ENCODE data around the gene AKT1. TPM values are rescaled to one million over a fixed set of nuclear protein-coding genes. Genes with fewer than 3 reads are reported as not detected.

The AKT1 gene
- total and polyA plus RNA-seq, 2 of the 13 experiments (the other 11 are each of a cell fraction or from before 2014, with no cell fraction given), result 96.2 to 116 TPM

GRCh38 chr14:104795781-104796686, 486 bp upstream of the AKT1 start (continued):
- TF ChIP-seq ZHX2 (IDR thresholded peaks at IDR 0.05; ENCODE audit: low read depth), result no peak
- TF ChIP-seq ZHX2 (CRISPR knock-in tag; IDR thresholded peaks at IDR 0.05; ENCODE audit: borderline replicate concordance), result no peak
- TF ChIP-seq LCORL (IDR thresholded peaks at IDR 0.05), result no peak
- TF ChIP-seq LCORL (CRISPR knock-in tag; IDR thresholded peaks at IDR 0.05), result no peak
- no peak for TF ChIP-seq BRCA1 (CRISPR knock-in tag; IDR thresholded peaks at IDR 0.05)
- TF ChIP-seq ZBTB7A (CRISPR knock-in tag; IDR thresholded peaks at IDR 0.05), result peak; percentile 82
- TF ChIP-seq ERF (CRISPR knock-in tag; IDR thresholded peaks at IDR 0.05), result peak; percentile 20; the same call in 1 of the 2 replicates
- TF ChIP-seq ZNF547 (CRISPR knock-in tag; IDR thresholded peaks at IDR 0.05), result no peak
- no peak for TF ChIP-seq FOXO1 (CRISPR knock-in tag; IDR thresholded peaks at IDR 0.05)
- TF ChIP-seq ZNF737 (CRISPR knock-in tag; IDR thresholded peaks at IDR 0.05; ENCODE audit: borderline replicate concordance), result no peak
- no peak for TF ChIP-seq E2F2 (CRISPR knock-in tag; IDR thresholded peaks at IDR 0.05; ENCODE audit: borderline replicate concordance)
- TF ChIP-seq ZNF703 (CRISPR knock-in tag; IDR thresholded peaks at IDR 0.05; ENCODE audit: borderline replicate concordance), result no peak
- no peak for TF ChIP-seq ZNF235 (CRISPR knock-in tag; IDR thresholded peaks at IDR 0.05; ENCODE audit: borderline replicate concordance)
- TF ChIP-seq ZNF136 (CRISPR knock-in tag; IDR thresholded peaks at IDR 0.05; ENCODE audit: low read depth), result no peak
- no peak for TF ChIP-seq NFYB (CRISPR knock-in tag; IDR thresholded peaks at IDR 0.05)
- no peak for TF ChIP-seq U2AF1 (optimal IDR thresholded peaks at IDR 0.05; ENCODE audit: low read depth, low read length)
- TF ChIP-seq NR2F6 (IDR thresholded peaks at IDR 0.05), result peak; percentile 33; the same call in 1 of the 2 replicates
- 0 out of 2 replicates have a peak, but pooled peaks have one; percentile 18 for TF ChIP-seq NR2F6 (CRISPR knock-in tag; IDR thresholded peaks at IDR 0.05)
- no peak for TF ChIP-seq ZNF253 (CRISPR knock-in tag; IDR thresholded peaks at IDR 0.05; ENCODE audit: borderline replicate concordance)
- TF ChIP-seq ZNF512B (CRISPR knock-in tag; IDR thresholded peaks at IDR 0.05; ENCODE audit: borderline replicate concordance), result no peak
